ENCODE results near the gene TRIOBP. TPM values are rescaled to one million over a fixed set of nuclear protein-coding genes. Genes with fewer than 3 reads are reported as not detected.

Gene TRIOBP
- total RNA-seq, 1 experiment from 2014 or later = 170 TPM

DNA sequence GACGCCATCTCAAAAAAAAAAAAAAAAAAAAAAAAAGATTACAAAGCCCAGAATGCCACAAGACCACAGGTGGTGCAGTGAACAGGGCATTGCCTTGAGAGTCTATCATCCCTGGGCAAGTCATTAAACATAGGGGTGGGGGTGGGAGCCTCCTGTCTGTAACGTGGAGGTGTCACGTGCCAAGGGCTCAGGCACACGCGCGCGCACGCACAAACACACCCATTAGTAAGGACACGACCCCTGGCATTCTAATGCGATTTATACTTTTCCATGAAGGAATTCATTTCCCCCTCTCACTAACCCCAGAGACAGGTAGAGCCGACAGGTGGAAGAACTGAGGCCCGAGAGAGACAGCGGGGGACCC, 105.1 kb downstream of the TRIOBP start:
- Histone ChIP-seq H3K79me2 (ENCODE audit: low read depth) (peaks cover 18% of the 10 kb centered on the region), H3K4me2 (peak overlapping the region; percentile 95), H3F3A (ENCODE audit: insufficient read depth, low read depth) (peaks cover 37% of the 10 kb centered on the region; the same call in 1 of the 2 replicates), H3K4me3 (peak overlapping the region; percentile 99), H3K27me3 (ENCODE audit: insufficient read depth, low read depth) (no peaks in the 10 kb centered on the region), H2AFZ (peak overlapping the region; percentile 94), H3K9me2 (ENCODE audit: insufficient read depth) (no peaks in the 10 kb centered on the region), H3K9me3 (ENCODE audit: insufficient read depth, low read depth) (no peaks in the 10 kb centered on the region), H3K36me3 (ENCODE audit: low read depth) (no peaks in the 10 kb centered on the region), H3K27ac (no peak overlapping the region), H3K4me1 (replicated peaks; ENCODE audit: insufficient read depth) (peaks cover 13% of the 10 kb centered on the region), H4K20me1 (ENCODE audit: insufficient read depth) (peaks cover 16% of the 10 kb centered on the region)
- CTCF ChIA-PET = no interaction called here
- peak in 1 of 2 experiments; percentile 60 for DNase-seq
- intact Hi-C loops (cut with micrococcal nuclease; ENCODE audit: unreplicated experiment) = no loop called here
- POLR2A ChIA-PET (ENCODE audit: unreplicated experiment) = interaction anchor here (0.7 to 0.9 kb wide), 2 partner anchors 42 to 49 kb away, joined by 5 to 8 read pairs; partner anchors contain the start of gene ANKRD54
- no TSS peak for BruUV-seq (replicated peaks)
- no peak for TF ChIP-seq EZH2 (IDR thresholded peaks at IDR 0.05; ENCODE audit: low read depth)
- TF ChIP-seq, protein P1, sequence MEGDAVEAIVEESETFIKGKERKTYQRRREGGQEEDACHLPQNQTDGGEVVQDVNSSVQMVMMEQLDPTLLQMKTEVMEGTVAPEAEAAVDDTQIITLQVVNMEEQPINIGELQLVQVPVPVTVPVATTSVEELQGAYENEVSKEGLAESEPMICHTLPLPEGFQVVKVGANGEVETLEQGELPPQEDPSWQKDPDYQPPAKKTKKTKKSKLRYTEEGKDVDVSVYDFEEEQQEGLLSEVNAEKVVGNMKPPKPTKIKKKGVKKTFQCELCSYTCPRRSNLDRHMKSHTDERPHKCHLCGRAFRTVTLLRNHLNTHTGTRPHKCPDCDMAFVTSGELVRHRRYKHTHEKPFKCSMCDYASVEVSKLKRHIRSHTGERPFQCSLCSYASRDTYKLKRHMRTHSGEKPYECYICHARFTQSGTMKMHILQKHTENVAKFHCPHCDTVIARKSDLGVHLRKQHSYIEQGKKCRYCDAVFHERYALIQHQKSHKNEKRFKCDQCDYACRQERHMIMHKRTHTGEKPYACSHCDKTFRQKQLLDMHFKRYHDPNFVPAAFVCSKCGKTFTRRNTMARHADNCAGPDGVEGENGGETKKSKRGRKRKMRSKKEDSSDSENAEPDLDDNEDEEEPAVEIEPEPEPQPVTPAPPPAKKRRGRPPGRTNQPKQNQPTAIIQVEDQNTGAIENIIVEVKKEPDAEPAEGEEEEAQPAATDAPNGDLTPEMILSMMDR (conservative IDR thresholded peaks at IDR 0.05) = no peak

DNA sequence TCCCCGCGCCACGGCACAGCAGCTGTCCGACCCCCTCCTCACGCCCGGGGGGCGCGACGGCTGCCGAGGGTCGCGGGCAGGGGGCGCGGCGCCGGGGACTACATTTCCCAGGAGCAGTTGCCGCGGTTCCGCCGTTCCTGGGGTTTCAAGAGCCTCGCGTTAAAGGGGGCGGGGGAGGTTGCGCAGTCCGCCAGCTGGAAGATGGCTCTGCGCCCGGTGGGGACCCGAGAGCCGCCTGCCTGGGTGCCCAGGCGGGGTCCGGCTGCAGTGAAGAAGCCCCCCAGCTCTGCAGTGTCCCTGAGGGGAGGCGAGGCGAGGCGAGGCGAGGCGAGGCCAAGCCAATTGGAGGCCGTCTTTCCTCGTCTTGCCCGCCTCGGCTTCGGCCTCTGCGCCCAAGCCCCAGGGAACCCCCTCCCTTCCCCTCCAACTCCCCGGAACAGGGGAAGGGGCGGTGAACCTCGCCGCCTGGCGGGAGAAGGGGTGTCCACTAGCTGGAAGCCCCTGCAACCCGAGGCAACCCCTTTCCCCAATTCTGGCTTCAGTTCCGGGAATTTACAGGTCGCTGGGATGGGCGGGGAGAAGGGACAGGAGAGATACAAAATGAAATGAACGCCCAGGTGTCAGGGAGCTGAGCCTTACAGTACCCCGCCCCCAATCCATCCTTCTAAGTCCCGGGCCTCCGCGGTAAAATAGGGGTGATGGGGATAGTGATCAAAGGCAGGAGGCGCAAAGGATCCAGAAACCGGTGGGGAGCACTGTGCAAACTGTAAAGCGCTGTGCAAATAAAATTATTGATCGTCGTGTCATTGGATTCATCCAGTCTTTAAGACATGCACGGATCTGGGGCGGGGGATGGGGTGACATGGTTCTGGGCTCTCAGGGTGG, 105.7 kb downstream of the TRIOBP start:
- Histone ChIP-seq H3F3A (ENCODE audit: insufficient read depth, low read depth) (peaks cover 43% of the 10 kb centered on the region; the same call in 1 of the 2 replicates), H3K9me2 (ENCODE audit: insufficient read depth) (no peaks in the 10 kb centered on the region), H3K36me3 (ENCODE audit: low read depth) (no peaks in the 10 kb centered on the region), H2AFZ (peak overlapping the region; percentile 94), H3K4me2 (peak overlapping the region; percentile 95), H3K4me1 (replicated peaks; ENCODE audit: insufficient read depth) (peaks cover 13% of the 10 kb centered on the region), H3K27ac (no peak overlapping the region), H3K4me3 (peak overlapping the region; percentile 99), H3K9me3 (ENCODE audit: insufficient read depth, low read depth) (no peaks in the 10 kb centered on the region), H4K20me1 (ENCODE audit: insufficient read depth) (peaks cover 16% of the 10 kb centered on the region), H3K27me3 (ENCODE audit: insufficient read depth, low read depth) (no peaks in the 10 kb centered on the region), H3K79me2 (ENCODE audit: low read depth) (peaks cover 23% of the 10 kb centered on the region)
- BruUV-seq (replicated peaks) = no TSS peak
- ChIA-PET CTCF (interaction anchor here (0.6 kb wide), 2 partner anchors 27 to 184 kb away, joined by 3 read pairs; no protein-coding TSS in a partner anchor), POLR2A (ENCODE audit: unreplicated experiment) (interaction anchor here (0.7 to 0.9 kb wide), 2 partner anchors 41 to 50 kb away, joined by 5 to 8 read pairs; partner anchors contain the start of gene ANKRD54)
- intact Hi-C loops (cut with micrococcal nuclease; ENCODE audit: unreplicated experiment) = loop anchor here (1.0 kb wide), 1 partner anchor 50 kb away; no protein-coding TSS in a partner anchor
- DNase-seq = peak; percentile 51 to 52
- TF ChIP-seq, protein P1 (conservative IDR thresholded peaks at IDR 0.05) = 0 out of 2 replicates have a peak, but pooled peaks have one; percentile 20
- no peak for TF ChIP-seq EZH2 (IDR thresholded peaks at IDR 0.05; ENCODE audit: low read depth)

DNA sequence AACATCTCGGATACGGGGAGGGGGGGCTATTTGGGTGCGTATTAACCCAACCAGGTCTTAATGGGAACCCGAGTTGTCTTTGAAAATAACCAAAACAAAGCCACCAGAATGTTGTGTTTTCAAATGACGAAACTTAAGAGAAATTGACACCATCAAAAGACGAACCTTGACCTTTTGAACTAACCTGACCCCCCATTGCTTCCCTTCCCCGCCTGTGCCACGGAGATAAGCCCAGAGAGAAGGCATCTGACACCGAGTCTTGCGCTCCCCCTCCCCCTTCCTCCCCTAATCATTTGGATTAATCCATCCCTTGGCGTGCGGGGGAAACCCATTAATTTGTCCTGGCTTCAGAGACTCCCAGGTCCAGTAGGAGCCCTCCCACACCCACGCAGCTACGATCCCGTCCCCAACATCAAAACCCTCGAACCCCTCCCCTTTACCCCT, 106.4 kb downstream of the TRIOBP start:
- DNase-seq = no peak
- Histone ChIP-seq H3K27ac (no peak overlapping the region), H3K4me1 (replicated peaks; ENCODE audit: insufficient read depth) (peaks cover 14% of the 10 kb centered on the region), H3K9me3 (ENCODE audit: insufficient read depth, low read depth) (no peaks in the 10 kb centered on the region), H2AFZ (no peak overlapping the region), H3K27me3 (ENCODE audit: insufficient read depth, low read depth) (no peaks in the 10 kb centered on the region), H3K9me2 (ENCODE audit: insufficient read depth) (no peaks in the 10 kb centered on the region), H3K36me3 (ENCODE audit: low read depth) (no peaks in the 10 kb centered on the region), H3F3A (ENCODE audit: insufficient read depth, low read depth) (peaks cover 43% of the 10 kb centered on the region; the same call in 1 of the 2 replicates), H3K4me2 (peak overlapping the region; percentile 95), H3K4me3 (peak overlapping the region; percentile 99), H3K79me2 (ENCODE audit: low read depth) (peaks cover 23% of the 10 kb centered on the region), H4K20me1 (ENCODE audit: insufficient read depth) (peaks cover 16% of the 10 kb centered on the region)
- BruUV-seq (replicated peaks) = no TSS peak
- no peak for TF ChIP-seq EZH2 (IDR thresholded peaks at IDR 0.05; ENCODE audit: low read depth)
- TF ChIP-seq, protein P1 (conservative IDR thresholded peaks at IDR 0.05) = no peak
- CTCF ChIA-PET = interaction anchor here (0.6 kb wide), 2 partner anchors 27 to 185 kb away, joined by 3 read pairs; no protein-coding TSS in a partner anchor
- POLR2A ChIA-PET (ENCODE audit: unreplicated experiment) = no interaction called here
- intact Hi-C loops (cut with micrococcal nuclease; ENCODE audit: unreplicated experiment) = loop anchor here (1.0 kb wide), 1 partner anchor 51 kb away; no protein-coding TSS in a partner anchor

Measured in PC-9 (cell line).